ENCODE measurements around the gene DPP3.

The DPP3 gene

DNA sequence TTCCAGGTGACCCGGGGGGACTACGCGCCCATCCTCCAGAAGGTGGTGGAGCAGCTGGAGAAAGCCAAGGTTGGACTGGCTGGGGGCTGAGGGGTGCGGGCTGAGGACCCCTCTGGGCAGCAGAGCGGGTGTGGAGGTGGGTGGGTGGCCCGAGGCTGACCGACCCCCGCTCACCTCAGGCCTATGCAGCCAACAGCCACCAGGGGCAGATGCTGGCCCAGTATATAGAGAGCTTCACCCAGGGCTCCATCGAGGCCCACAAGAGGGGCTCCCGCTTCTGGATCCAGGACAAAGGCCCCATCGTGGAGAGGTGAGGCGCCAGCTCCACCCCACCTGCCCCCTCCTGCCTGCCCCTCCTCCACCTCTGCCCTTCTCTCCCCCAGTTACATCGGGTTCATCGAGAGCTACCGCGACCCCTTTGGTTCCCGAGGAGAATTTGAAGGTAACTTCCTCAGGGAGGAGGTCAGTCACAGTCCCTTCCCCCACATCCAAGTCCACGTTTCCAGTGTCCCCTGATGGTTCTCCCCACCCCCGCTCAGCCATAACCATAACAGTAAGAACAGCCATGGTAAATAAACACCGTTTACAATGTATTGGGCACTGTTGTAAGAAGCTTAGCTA lies 11.2 kb downstream of the DPP3 start:
- no peak for TF ChIP-seq ZFP3 (CRISPR knock-in tag; IDR thresholded peaks at IDR 0.05)
- TF ChIP-seq OSR1 (CRISPR knock-in tag; IDR thresholded peaks at IDR 0.05): no peak
- TF ChIP-seq TOX (CRISPR knock-in tag; IDR thresholded peaks at IDR 0.05; ENCODE audit: borderline replicate concordance): no peak
- TF ChIP-seq TCF4 (CRISPR knock-in tag; IDR thresholded peaks at IDR 0.05; ENCODE audit: borderline replicate concordance): no peak
- TF ChIP-seq PATZ1 (CRISPR knock-in tag; IDR thresholded peaks at IDR 0.05; ENCODE audit: borderline replicate concordance): no peak
- no peak for TF ChIP-seq ZFP30 (CRISPR knock-in tag; IDR thresholded peaks at IDR 0.05)
- no peak for TF ChIP-seq CREB5 (CRISPR knock-in tag; IDR thresholded peaks at IDR 0.05; ENCODE audit: low read depth)
- TF ChIP-seq SNAI2 (CRISPR knock-in tag; IDR thresholded peaks at IDR 0.05): no peak
- peak; percentile 76 for ATAC-seq

GRCh38 chr11:66492161-66492865 lies 12.1 kb downstream of the DPP3 start:
- TF ChIP-seq ESRRG (CRISPR knock-in tag; IDR thresholded peaks at IDR 0.05): no peak
- no peak for TF ChIP-seq ZFP30 (CRISPR knock-in tag; IDR thresholded peaks at IDR 0.05)
- ATAC-seq: no peak

- no peak for ATAC-seq
These were observed 12.9 kb downstream of the DPP3 start for GRCh38 chr11:66493130-66493529.

DNA sequence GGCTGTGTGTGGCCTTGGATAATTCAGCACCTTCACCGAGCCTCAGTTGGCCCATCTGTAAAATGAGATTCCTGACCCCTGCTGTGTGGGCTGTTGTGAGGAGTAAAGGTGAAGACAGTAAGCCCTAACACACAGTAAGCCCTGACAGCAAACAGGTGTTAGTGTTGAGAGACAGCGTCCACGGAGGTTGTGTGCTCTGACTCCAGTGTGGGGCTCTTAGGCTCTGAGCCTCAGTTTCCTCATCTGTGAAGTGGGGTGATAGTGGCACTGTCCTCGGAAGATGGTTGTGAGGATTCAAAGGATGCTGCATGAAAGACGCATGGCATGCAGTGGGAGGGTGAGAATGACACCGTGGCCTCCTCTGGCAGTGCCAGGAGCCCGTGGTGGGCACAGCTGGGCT lies 14.2 kb downstream of the DPP3 start:
- ATAC-seq: no peak
- TF ChIP-seq ZC3H10 (CRISPR knock-in tag; IDR thresholded peaks at IDR 0.05): no peak
- TF ChIP-seq ZFP30 (CRISPR knock-in tag; IDR thresholded peaks at IDR 0.05): no peak
- TF ChIP-seq ZFP3 (CRISPR knock-in tag; IDR thresholded peaks at IDR 0.05): no peak
- no peak for TF ChIP-seq POU6F1 (CRISPR knock-in tag; IDR thresholded peaks at IDR 0.05; ENCODE audit: borderline replicate concordance, low read depth)
- no peak for TF ChIP-seq ESRRG (CRISPR knock-in tag; IDR thresholded peaks at IDR 0.05)
- TF ChIP-seq TCF4 (CRISPR knock-in tag; IDR thresholded peaks at IDR 0.05; ENCODE audit: borderline replicate concordance): no peak
- TF ChIP-seq RARB (CRISPR knock-in tag; IDR thresholded peaks at IDR 0.05): no peak
- TF ChIP-seq ZNF8 (CRISPR knock-in tag; IDR thresholded peaks at IDR 0.05): no peak
- no peak for TF ChIP-seq CREB5 (CRISPR knock-in tag; IDR thresholded peaks at IDR 0.05; ENCODE audit: low read depth)

More at GRCh38 chr11:66493130-66493529, 12.9 kb downstream of the DPP3 start:
- TF ChIP-seq CREB5 (CRISPR knock-in tag; IDR thresholded peaks at IDR 0.05; ENCODE audit: low read depth): no peak

- TF ChIP-seq TOX (CRISPR knock-in tag; IDR thresholded peaks at IDR 0.05; ENCODE audit: borderline replicate concordance): no peak
- no peak for TF ChIP-seq ZNF565 (CRISPR knock-in tag; conservative IDR thresholded peaks at IDR 0.05; ENCODE audit: low read depth)
- no peak for TF ChIP-seq ZNF70 (CRISPR knock-in tag; IDR thresholded peaks at IDR 0.05)
- no peak for TF ChIP-seq PATZ1 (CRISPR knock-in tag; IDR thresholded peaks at IDR 0.05; ENCODE audit: borderline replicate concordance)
- no peak for TF ChIP-seq OSR1 (CRISPR knock-in tag; IDR thresholded peaks at IDR 0.05)
- no peak for TF ChIP-seq ZC3H10 (CRISPR knock-in tag; IDR thresholded peaks at IDR 0.05)
- ATAC-seq: no peak
These were observed 14.7 kb downstream of the DPP3 start for GRCh38 chr11:66494935-66495334.

Measured in SK-N-SH treated with all-trans-retinoic acid at 6 μM for 48 hours (cell line).